GM12865 (cell line): ENCODE data around the gene IFT52.

Experiments used
- DNase-seq: peaks from one replicate; pipeline ENCODE4 v3.0.0; 2010; ENCODE audit warnings: low read depth
- H3K4me3 ChIP-seq: 2 replicates; pipeline ENCODE4 v1.5.1; 2011; ENCODE audit warnings: mild to moderate bottlenecking, low read depth, low read length, control low read depth
- CTCF ChIP-seq: IDR thresholded peaks from 2 replicates; pipeline ENCODE4 v1.5.1; 2011; ENCODE audit warnings: low read length, control low read depth, low read depth, inconsistent platforms; ENCODE audit not compliant: insufficient read depth; ENCODE audit errors: missing control alignments

IFT52 gene

DNA sequence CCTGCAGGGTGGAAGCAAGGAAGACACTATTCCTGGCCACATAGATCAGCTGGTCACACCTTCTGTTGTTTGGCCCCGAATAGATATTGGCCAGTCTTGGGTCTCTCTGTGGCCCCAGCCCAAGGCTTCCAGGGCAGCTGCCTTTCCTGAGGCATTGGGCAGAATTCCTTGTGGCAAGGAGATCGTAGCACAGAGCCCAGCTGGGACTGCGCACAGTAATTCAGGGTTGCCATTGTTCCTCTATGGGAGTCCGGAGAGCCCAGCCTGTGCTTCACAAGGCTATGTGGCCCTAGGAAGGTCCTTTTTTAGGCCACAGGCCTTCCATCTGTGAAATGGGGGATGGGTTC, 25.0 kb upstream of the IFT52 start:
- no peak for DNase-seq
- no peak overlapping the region for H3K4me3 ChIP-seq
- TF ChIP-seq CTCF: no peak

DNA sequence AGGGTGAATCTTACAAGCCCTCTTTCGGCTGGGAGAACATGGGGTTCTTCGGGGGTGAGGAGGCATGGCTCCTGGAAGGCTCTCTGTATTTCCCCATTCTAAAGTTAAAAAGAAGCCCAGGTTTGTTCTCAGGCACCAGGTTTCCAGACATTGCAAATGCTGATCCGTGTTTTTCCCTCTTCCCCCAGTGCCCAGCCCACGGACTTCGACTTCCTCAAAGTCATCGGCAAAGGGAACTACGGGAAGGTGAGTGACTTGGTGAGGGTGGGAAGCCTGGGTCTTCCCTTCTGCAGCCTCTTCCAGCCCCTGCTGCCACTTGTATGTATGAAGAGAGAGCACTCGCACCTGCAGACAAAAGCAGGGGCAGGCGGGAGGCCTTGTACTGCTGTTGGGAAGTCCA, 23.3 kb upstream of the IFT52 start:
- DNase-seq: no peak
- no peak overlapping the region for H3K4me3 ChIP-seq
- TF ChIP-seq CTCF: no peak

DNA sequence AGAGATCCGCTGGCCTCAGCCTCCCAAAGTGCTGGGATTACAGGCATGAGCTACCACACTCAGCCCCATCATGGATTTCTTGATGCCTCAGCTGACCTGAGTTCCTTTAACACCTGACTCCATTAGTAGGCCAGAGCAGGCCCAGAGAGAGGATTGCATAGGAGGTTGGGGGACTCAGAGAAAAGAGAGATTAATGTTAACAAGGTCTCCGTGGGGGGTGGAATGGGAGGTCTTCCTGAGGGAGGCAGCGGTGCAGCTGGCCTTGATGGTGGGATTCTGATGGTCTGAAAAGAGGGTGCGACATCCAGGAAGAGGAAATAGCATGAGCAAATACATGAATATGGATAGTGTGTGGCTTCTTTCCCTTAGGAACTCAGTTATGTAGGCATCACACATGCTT, 22.0 kb upstream of the IFT52 start:
- no peak overlapping the region for H3K4me3 ChIP-seq
- no peak for DNase-seq
- no peak for TF ChIP-seq CTCF

- DNase-seq: no peak
- TF ChIP-seq CTCF: no peak
Observed at GRCh38 chr20:43569282-43569681, 21.5 kb upstream of the IFT52 start.

GRCh38 chr20:43570496-43570895, 20.2 kb upstream of the IFT52 start:
- H3K4me3 ChIP-seq: no peak overlapping the region
- no peak for TF ChIP-seq CTCF
- no peak for DNase-seq

More at GRCh38 chr20:43569282-43569681, 21.5 kb upstream of the IFT52 start:
- no peak overlapping the region for H3K4me3 ChIP-seq

DNA sequence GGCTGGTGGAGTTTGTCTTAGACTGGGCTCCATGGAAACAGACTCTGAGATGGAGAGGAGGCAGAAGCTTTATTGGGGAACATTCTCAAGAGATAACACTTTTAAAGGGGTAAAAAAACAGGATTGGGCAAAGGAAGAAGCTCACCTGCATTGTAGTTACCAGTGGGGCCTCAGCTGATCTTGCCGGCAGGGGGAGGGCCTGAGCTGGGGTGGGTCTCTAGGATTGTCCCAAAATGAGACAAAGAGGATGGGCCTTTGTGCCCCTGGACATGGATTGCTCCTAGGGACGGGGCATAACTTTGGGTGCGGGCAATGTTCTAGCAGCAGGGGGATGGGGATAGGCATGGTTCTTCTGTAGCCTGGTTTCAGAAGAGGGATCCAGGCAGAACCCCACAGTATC, 19.4 kb upstream of the IFT52 start:
- DNase-seq: no peak
- peak; percentile 20 for TF ChIP-seq CTCF
- H3K4me3 ChIP-seq: no peak overlapping the region

- no peak for DNase-seq
- no peak for TF ChIP-seq CTCF
- no peak overlapping the region for H3K4me3 ChIP-seq
Observed at GRCh38 chr20:43571771-43572170, 19.0 kb upstream of the IFT52 start.
